ENCODE results near the gene LIM2.
A peak's percentile ranks its signal among the peaks of the same experiment; 100 is the strongest.

- TF ChIP-seq POLR2AphosphoS5 (IDR thresholded peaks at IDR 0.05; ENCODE audit: low read depth, low read length) (peak; percentile 86), EP300 (IDR thresholded peaks at IDR 0.05; ENCODE audit: borderline replicate concordance in 1 of 2, low read depth in 2 of 2, low read length in 2 of 2) (no peak), USF2 (IDR thresholded peaks at IDR 0.05; ENCODE audit: low read length) (no peak), EZH2 (IDR thresholded peaks at IDR 0.05; ENCODE audit: low read depth, low read length, severe bottlenecking) (no peak), JUN (IDR thresholded peaks at IDR 0.05; ENCODE audit: low read depth, low read length) (no peak), CREB1 (IDR thresholded peaks at IDR 0.05) (no peak), SP1 (IDR thresholded peaks at IDR 0.05; ENCODE audit: low read depth, low read length) (peak; percentile 75; the same call in 1 of the 2 replicates), SIX5 (IDR thresholded peaks at IDR 0.05; ENCODE audit: low read depth, low read length) (no peak)
- TF ChIP-seq, protein P1, sequence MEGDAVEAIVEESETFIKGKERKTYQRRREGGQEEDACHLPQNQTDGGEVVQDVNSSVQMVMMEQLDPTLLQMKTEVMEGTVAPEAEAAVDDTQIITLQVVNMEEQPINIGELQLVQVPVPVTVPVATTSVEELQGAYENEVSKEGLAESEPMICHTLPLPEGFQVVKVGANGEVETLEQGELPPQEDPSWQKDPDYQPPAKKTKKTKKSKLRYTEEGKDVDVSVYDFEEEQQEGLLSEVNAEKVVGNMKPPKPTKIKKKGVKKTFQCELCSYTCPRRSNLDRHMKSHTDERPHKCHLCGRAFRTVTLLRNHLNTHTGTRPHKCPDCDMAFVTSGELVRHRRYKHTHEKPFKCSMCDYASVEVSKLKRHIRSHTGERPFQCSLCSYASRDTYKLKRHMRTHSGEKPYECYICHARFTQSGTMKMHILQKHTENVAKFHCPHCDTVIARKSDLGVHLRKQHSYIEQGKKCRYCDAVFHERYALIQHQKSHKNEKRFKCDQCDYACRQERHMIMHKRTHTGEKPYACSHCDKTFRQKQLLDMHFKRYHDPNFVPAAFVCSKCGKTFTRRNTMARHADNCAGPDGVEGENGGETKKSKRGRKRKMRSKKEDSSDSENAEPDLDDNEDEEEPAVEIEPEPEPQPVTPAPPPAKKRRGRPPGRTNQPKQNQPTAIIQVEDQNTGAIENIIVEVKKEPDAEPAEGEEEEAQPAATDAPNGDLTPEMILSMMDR (IDR thresholded peaks at IDR 0.05; ENCODE audit: control extremely low read depth in 1 of 3, insufficient read depth in 1 of 3, low read depth in 1 of 3, low read length in 3 of 3) = no peak
Measured at GRCh38 chr19:51366389-51367254, 21.2 kb downstream of the LIM2 start.

All from H1 (cell line).